PC-3 (cell line): ENCODE data around the gene RABIF.

Source experiments
- CTCF ChIP-seq: fragments of 300-600 bp; sonication (generic); conservative IDR thresholded peaks from 2 replicates; pipeline ENCODE4 v1.5.1; 2017; ENCODE audit warnings: antibody characterized with exemption, low read depth, mild to moderate bottlenecking, low read length
- EZH2 ChIP-seq: fragments of 300-600 bp; sonication (generic); IDR thresholded peaks from one replicate; pipeline ENCODE4 v1.6.1; 2017; ENCODE audit warnings: antibody characterized with exemption, mild to moderate bottlenecking, low read length; ENCODE audit not compliant: unreplicated experiment
- EZH2phosphoT487 ChIP-seq: fragments of 300-600 bp; sonication (generic); IDR thresholded peaks from 2 replicates; pipeline ENCODE4 v1.6.1; 2018; ENCODE audit warnings: mild to moderate bottlenecking, antibody characterized with exemption, low read length, borderline replicate concordance

GRCh38 chr1:202923533-202923932 lies 34.6 kb upstream of the RABIF start:
- TF ChIP-seq EZH2 (no peak), CTCF (no peak), EZH2phosphoT487 (no peak)
